Activated CD4-positive, alpha-beta T cell treated with anti-CD3 and anti-CD28 coated beads, Interleukin-10, Interleukin-2, amounts not matched to agents 100 ng/mL and 50 ng/mL, durations not matched to agents 16 hours and 8 hours (primary cell): ENCODE data around the gene CASK.

Experiments
- DNase-seq: peaks from one replicate; pipeline ENCODE4 v3.0.0-alpha.2; 2020

Gene CASK

GRCh38 chrX:41912923-41913322 is 10.4 kb downstream of the CASK start:
- peak; percentile 14 for DNase-seq

- peak; percentile 40 for DNase-seq
These were observed 14.3 kb downstream of the CASK start for GRCh38 chrX:41909068-41909467.

GRCh38 chrX:41906515-41907187 is 16.7 kb downstream of the CASK start:
- no peak for DNase-seq

- DNase-seq: no peak
These were observed 19.8 kb downstream of the CASK start for GRCh38 chrX:41903544-41903943.

- no peak for DNase-seq
These were observed 23.0 kb downstream of the CASK start for GRCh38 chrX:41900321-41900720.

GRCh38 chrX:41895826-41896225 is 27.5 kb downstream of the CASK start:
- DNase-seq: no peak

- DNase-seq: no peak
These were observed 33.3 kb downstream of the CASK start for GRCh38 chrX:41890026-41890423.

GRCh38 chrX:41889317-41890025 is 33.9 kb downstream of the CASK start:
- DNase-seq: no peak

GRCh38 chrX:41887691-41888090 is 35.7 kb downstream of the CASK start:
- no peak for DNase-seq

GRCh38 chrX:41885724-41886123 is 37.6 kb downstream of the CASK start:
- no peak for DNase-seq

GRCh38 chrX:41881166-41881565 is 42.2 kb downstream of the CASK start:
- DNase-seq: no peak

- no peak for DNase-seq
These were observed 46.2 kb downstream of the CASK start for GRCh38 chrX:41877167-41877566.

- DNase-seq: no peak
These were observed 48.2 kb downstream of the CASK start for GRCh38 chrX:41875142-41875541.

GRCh38 chrX:41870719-41871151 is 52.6 kb downstream of the CASK start:
- no peak for DNase-seq

- DNase-seq: no peak
These were observed 54.9 kb downstream of the CASK start for GRCh38 chrX:41868392-41868977.

- no peak for DNase-seq
These were observed 59.8 kb downstream of the CASK start for GRCh38 chrX:41863343-41864203.

GRCh38 chrX:41862562-41863184 is 60.7 kb downstream of the CASK start:
- DNase-seq: no peak

GRCh38 chrX:41858161-41858775 is 65.1 kb downstream of the CASK start:
- DNase-seq: no peak

- no peak for DNase-seq
These were observed 65.7 kb downstream of the CASK start for GRCh38 chrX:41857670-41858069.

GRCh38 chrX:41846714-41847113 is 76.6 kb downstream of the CASK start:
- no peak for DNase-seq

GRCh38 chrX:41837270-41837944 is 85.9 kb downstream of the CASK start:
- no peak for DNase-seq

- DNase-seq: no peak
These were observed 94.5 kb downstream of the CASK start for GRCh38 chrX:41828826-41829225.
